Panc1 (cell line): ENCODE measurements around the gene RAP2A. TPM values are rescaled to one million over a fixed set of nuclear protein-coding genes. Genes with fewer than 3 reads are reported as not detected.

Experiments used
- ATAC-seq: fragments of 200-7000 bp; cut with Tn5 transposase; 2 replicates; pipeline ENCODE4 v1.9.1; 2020; ENCODE audit warnings: mild to moderate bottlenecking, moderate library complexity
- BruUV-seq: library from RNA; stranded (reverse); fragments of 400-500 nt; replicated peaks from 2 replicates; lab custom pipeline; 2021; lab: Mats Ljungman, UMichigan
- CTCF ChIA-PET: fragments of 300-600 bp; sonication (Branson Sonifier 250); formaldehyde crosslinking; loops from one replicate; lab custom pipeline; 2022; ENCODE audit warnings: antibody characterized with exemption; lab: Charles Lee
- POLR2A ChIA-PET: fragments of 300-600 bp; sonication (Branson Sonifier 250); formaldehyde crosslinking; loops from one replicate; lab custom pipeline; 2022; ENCODE audit warnings: antibody characterized with exemption; lab: Charles Lee
- DNase-seq: peaks from one replicate; pipeline ENCODE4 v3.0.0-alpha.2; 2010; ENCODE audit warnings: low read depth, low spot score
- H3K27ac ChIP-seq: 2 replicates; pipeline ENCODE4 v1.5.1; 2011; ENCODE audit warnings: mild to moderate bottlenecking, low read length, inconsistent platforms
- H3K27me3 ChIP-seq: fragments of 200-500 bp; sonication (Bioruptor generic); 2 replicates; pipeline ENCODE4 v1.6.0; 2014; ENCODE audit warnings: low read length, inconsistent platforms; ENCODE audit not compliant: control insufficient read depth, insufficient read depth
- H3K36me3 ChIP-seq: fragments of 200-500 bp; sonication (Bioruptor generic); 2 replicates; pipeline ENCODE4 v1.5.1; 2014; ENCODE audit warnings: inconsistent platforms, mild to moderate bottlenecking, low read length, moderate library complexity; ENCODE audit not compliant: control insufficient read depth, insufficient read depth
- H3K4me1 ChIP-seq: 2 replicates; pipeline ENCODE4 v1.5.1; 2011; ENCODE audit warnings: inconsistent platforms, mild to moderate bottlenecking, low read length, moderate library complexity; ENCODE audit not compliant: control insufficient read depth, insufficient read depth
- H3K4me3 ChIP-seq, 2 experiments: 2 replicates each; pipeline ENCODE4 v1.5.1; 2011 to 2012; ENCODE audit warnings: low read depth in 2 of 2, low read length in 2 of 2, mild to moderate bottlenecking in 2 of 2, inconsistent platforms in 1 of 2, moderate library complexity in 1 of 2
- H3K9me3 ChIP-seq: fragments of 200-500 bp; sonication (Bioruptor generic); 2 replicates; pipeline ENCODE4 v1.5.1; 2014; ENCODE audit warnings: low read depth, mild to moderate bottlenecking, inconsistent platforms, low read length, moderate library complexity; ENCODE audit not compliant: control insufficient read depth, insufficient read depth
- CTCF ChIP-seq: fragments of 450-650 bp; IDR thresholded peaks from 2 replicates; pipeline ENCODE4 v1.5.1; 2017; ENCODE audit warnings: mild to moderate bottlenecking
- POLR2AphosphoS5 ChIP-seq: IDR thresholded peaks from 2 replicates; pipeline ENCODE4 v1.6.1; 2012; ENCODE audit warnings: mild to moderate bottlenecking, low read depth, low read length, moderate library complexity
- REST ChIP-seq, 2 experiments: IDR thresholded peaks; 2 replicates each; pipeline ENCODE4 v1.6.1; 2011 to 2012; ENCODE audit warnings: low read depth in 2 of 2, control low read depth in 1 of 2, low read length in 1 of 2, mild to moderate bottlenecking in 1 of 2, moderate library complexity in 1 of 2; ENCODE audit not compliant: insufficient read depth in 1 of 2
- SIN3A ChIP-seq: IDR thresholded peaks from 2 replicates; pipeline ENCODE4 v1.6.1; 2012; ENCODE audit warnings: low read depth, mild to moderate bottlenecking, low read length, moderate library complexity, borderline replicate concordance; ENCODE audit not compliant: insufficient read depth
- TCF7L2 ChIP-seq: IDR thresholded peaks from 2 replicates; pipeline ENCODE4 v1.6.1; 2011; ENCODE audit warnings: mild to moderate bottlenecking, low read depth, low read length, inconsistent platforms
- in situ Hi-C: cut with HindIII; loops from 2 replicates; pipeline ENCODE4 v1.10.0; 2016; ENCODE audit warnings: low sequenced_read_pairs, low pct_unique_long_range_greater_than_20kb
- intact Hi-C: fragments of 100-400 bp; cut with micrococcal nuclease; formaldehyde crosslinking; loops from one replicate; pipeline ENCODE4 v1.10.0; 2022; ENCODE audit not compliant: unreplicated experiment
- total RNA-seq: library from RNA; stranded (reverse); gene quantifications from one replicate; pipeline ENCODE4 v1.2.1, GENCODE V29; 2021; ENCODE audit not compliant: unreplicated experiment

RAP2A gene
- total RNA-seq, 1 experiment from 2014 or later: 44.3 TPM

- in situ Hi-C loops: no loop called here
- no peaks in the 10 kb centered on the region for H3K9me3 ChIP-seq
- H3K4me3 ChIP-seq: no peak overlapping the region
- no TSS peak for BruUV-seq
- DNase-seq: no peak
- ChIA-PET CTCF (no interaction called here), POLR2A (no interaction called here)
- no peaks in the 10 kb centered on the region for H3K4me1 ChIP-seq
- ATAC-seq: no peak
- H3K27me3 ChIP-seq: no peaks in the 10 kb centered on the region
- no peak overlapping the region for H3K27ac ChIP-seq
- TF ChIP-seq SIN3A (no peak), POLR2AphosphoS5 (no peak), REST (IDR thresholded peaks at IDR 0.05; ENCODE audit: insufficient read depth in 1 of 2, low read depth in 2 of 2, low read length in 1 of 2) (no peak), CTCF (no peak)
- H3K36me3 ChIP-seq: peaks cover 4% of the 10 kb centered on the region; the same call in 1 of the 2 replicates
- intact Hi-C loops: no loop called here
These were observed 26.9 kb downstream of the RAP2A start for GRCh38 chr13:97460853-97461252.

- ChIA-PET CTCF (no interaction called here), POLR2A (no interaction called here)
- intact Hi-C loops (no loop called here), in situ Hi-C loops (no loop called here)
- H3K27ac ChIP-seq: no peak overlapping the region
- no peaks in the 10 kb centered on the region for H3K27me3 ChIP-seq
- H3K9me3 ChIP-seq: no peaks in the 10 kb centered on the region
- BruUV-seq: no TSS peak
- peaks cover 4% of the 10 kb centered on the region; the same call in 1 of the 2 replicates for H3K36me3 ChIP-seq
- no peaks in the 10 kb centered on the region for H3K4me1 ChIP-seq
- H3K4me3 ChIP-seq: no peak overlapping the region
- no peak for ATAC-seq
- TF ChIP-seq POLR2AphosphoS5 (no peak), TCF7L2 (no peak), REST (IDR thresholded peaks at IDR 0.05; ENCODE audit: insufficient read depth in 1 of 2, low read depth in 2 of 2, low read length in 1 of 2) (no peak), CTCF (no peak), SIN3A (no peak)
- no peak for DNase-seq
These were observed 30.6 kb downstream of the RAP2A start for GRCh38 chr13:97464561-97464960.
